NCI-H1048 (cell line): ENCODE data around the gene NFIA.

ENCODE experiments used
- DNase-seq: peaks from one replicate; lab custom pipeline; 2025; lab: John Stamatoyannopoulos, UW

NFIA gene

DNA sequence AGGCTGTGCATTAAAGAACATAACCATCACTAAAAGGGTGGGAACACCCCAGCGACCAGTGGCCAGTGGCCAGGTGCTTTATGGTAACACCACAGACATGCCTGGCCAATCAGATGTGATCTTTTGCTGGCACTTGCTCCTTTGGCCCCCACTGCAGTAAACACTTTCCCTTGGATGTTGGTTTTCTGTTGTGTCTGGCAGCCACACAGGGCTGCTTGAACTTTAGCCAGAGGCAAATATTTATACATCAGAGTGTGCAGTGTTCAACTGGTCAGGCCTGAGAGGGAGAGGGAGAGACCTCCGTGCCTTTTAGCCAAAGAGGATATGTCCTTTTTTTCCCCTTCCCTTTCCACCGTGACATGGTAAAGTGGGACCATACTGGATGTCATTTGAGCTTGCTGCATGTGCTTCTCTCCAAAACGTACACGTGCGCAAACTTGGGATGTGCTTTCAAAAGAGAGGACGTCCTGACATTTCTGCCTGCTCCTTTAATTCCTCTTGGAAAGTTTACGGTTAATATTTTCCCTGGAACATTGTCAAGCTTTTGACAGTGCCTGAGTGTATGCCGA, 101.2 kb downstream of the NFIA start:
- no peak for DNase-seq

- peak; percentile 96 for DNase-seq
Measured at GRCh38 chr1:61184040-61184713, 101.8 kb downstream of the NFIA start.

DNA sequence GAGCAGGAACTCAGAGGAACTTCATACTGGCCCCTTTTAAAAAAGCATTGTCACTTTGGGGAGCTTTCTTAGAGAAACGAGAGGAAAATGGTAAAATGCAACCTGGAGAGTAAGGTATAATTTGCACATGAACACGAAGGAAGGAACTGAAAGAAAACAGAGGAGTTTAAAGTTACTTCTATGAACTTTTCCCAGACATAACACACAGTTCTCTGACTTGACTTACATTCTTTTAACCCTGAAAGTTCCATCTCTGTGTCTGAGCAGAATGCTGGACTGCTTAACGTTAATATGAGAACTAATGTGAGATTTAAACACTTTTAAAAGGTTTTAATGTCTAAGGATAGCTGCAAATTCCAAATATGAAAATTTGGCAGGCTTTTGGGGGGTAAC, 102.3 kb downstream of the NFIA start:
- DNase-seq, result no peak

DNA sequence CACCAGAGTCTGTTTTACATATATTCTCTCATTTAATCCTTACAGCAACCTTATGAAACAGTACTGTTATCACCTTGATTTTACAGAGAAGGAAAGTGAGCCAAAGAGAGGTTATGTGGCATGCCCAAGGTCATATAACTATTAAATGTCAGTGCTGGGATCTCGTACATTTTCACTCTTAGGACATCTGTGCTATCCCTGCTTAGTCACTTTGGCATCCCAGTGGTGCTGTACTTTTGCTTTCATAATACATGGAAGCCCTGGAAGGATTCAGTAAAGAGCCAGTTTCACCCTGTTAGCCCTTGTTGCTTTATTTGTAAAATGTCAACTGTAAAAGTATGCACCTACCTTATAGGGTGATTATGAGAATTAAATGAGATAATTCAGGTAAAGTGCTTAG, 104.4 kb downstream of the NFIA start:
- DNase-seq, result no peak

GRCh38 chr1:61187352-61188086, 105.2 kb downstream of the NFIA start:
- no peak for DNase-seq

DNA sequence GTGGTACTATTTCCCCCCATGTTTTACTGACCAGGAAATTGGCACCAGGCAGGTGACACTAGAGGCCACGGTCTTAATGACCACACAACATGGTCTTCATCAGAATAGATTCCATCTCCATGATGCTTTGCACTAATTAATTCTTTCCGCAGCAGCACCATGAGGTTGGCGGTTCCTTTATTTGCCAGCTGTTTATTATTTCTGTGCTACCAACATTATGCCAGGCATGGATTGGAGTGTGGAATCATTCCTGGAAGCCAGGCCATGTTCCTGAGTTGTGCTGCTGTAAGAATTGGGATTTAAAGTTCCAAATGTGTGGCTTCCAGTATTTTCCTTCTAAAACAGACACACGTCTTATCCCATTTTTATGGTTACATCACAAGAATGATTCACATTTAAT, 107.8 kb downstream of the NFIA start:
- DNase-seq, result no peak

GRCh38 chr1:61190618-61191432, 108.5 kb downstream of the NFIA start:
- no peak for DNase-seq

DNA sequence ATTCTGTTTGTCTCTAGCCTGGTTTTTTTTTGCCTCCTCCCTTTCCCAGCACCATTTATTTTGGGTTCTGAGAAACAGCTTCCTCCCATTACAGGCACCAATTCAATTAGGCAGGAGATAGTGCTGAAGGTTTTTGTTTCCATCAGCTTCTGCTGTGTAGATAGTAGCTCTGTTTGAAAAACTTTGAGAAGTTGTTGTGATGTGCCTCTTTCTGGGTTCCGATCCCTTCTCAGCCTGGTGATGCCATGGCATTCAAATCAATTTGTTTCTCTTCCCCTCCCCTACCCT, 109.0 kb downstream of the NFIA start:
- no peak for DNase-seq

DNA sequence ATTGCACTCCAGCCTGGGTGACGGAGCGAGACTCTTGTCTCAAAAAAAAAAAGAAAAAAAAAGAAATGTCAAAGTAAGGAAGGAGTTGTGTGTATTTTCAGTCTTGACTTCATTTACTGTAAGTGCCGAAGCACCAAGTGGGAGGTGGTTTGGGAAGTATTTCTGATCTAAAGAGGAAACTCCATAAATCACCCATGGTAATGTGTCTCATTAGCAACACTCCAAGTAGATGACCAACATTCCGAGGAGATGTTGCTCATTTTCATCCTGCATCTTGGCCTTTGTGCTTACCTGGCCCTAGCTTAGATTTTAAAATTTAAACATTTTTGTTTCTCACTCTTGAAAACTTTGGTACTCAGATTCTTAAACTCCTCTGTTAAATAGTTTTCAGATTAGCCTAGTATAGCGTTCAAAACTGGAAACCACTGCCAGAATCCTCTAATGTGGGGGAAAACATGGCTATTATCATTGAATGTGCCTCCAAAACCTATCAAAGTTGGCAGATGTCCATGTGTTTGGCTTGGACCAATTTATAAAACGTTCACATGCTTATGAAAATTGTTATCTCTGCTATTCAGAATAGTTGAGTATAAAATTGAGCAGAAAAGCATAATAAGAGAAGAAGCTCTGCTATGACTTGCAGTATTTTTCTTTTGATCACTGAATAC, 110.4 kb downstream of the NFIA start:
- DNase-seq, result no peak

GRCh38 chr1:61193808-61194207, 111.4 kb downstream of the NFIA start:
- no peak for DNase-seq

- DNase-seq, result no peak
Measured at GRCh38 chr1:61198554-61198953, 116.2 kb downstream of the NFIA start.

GRCh38 chr1:61201035-61201434, 118.7 kb downstream of the NFIA start:
- DNase-seq, result no peak

- DNase-seq, result no peak
Measured at GRCh38 chr1:61202854-61203598, 120.7 kb downstream of the NFIA start.

GRCh38 chr1:61204528-61204927, 122.2 kb downstream of the NFIA start:
- no peak for DNase-seq

DNA sequence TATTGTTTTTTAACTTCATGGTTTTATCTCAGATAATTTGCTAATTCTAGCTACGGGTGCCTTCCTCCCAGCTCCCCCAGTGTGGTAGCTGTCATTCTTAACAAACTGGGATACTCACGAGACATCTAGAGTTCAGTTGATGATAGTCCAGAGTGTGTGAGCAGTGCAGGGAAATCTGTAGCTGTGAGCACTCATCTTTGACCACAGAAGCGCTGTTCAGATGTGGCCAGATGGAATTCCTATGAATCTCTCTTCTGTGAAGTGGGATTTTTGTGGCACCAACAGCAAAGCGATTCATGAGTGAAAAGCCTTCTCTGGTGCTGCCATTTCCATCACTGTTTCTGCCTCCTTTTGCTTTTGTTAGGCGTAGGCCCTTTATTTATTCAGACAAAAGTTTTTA, 125.1 kb downstream of the NFIA start:
- DNase-seq, result no peak

DNA sequence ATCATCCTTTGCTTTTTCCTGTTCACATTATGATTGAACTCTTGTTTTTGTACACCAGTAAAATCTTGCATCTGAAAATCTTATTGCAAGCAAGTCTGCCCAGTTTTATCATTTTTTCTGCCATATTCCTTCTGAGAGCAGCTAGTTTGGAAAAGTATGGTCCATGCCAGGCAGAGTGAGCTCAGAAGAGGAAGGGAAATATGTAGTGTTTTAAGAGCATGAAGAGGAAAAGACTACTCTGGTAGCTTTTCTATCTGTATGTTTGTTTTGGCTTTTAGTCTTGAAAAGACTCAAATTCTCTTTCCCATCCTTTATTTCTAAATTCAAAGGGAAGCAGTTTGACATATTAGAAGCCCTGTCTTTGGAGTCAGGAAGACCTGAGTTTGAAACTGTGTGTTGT, 125.8 kb downstream of the NFIA start:
- no peak for DNase-seq

DNA sequence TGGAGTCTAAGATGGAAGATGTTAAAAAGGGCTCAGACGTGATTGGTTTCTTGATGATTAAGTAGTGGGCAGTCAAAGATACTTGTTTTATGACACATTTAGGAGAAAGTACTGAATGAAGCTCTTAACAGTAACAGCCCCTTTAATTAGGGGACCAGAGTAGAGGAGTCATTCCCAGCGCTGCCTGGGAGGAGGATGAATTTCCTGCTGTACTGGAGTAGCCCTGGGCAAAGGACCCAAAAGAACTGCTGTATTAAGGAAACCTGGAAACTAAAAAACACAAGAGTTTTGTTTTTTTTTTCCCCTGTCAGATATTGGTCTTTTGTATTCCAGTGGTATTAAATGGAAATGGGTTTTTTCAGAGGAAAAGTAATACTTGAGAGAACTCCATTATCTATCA, 126.5 kb downstream of the NFIA start:
- DNase-seq, result no peak

GRCh38 chr1:61210435-61211154, 128.2 kb downstream of the NFIA start:
- DNase-seq, result no peak

DNA sequence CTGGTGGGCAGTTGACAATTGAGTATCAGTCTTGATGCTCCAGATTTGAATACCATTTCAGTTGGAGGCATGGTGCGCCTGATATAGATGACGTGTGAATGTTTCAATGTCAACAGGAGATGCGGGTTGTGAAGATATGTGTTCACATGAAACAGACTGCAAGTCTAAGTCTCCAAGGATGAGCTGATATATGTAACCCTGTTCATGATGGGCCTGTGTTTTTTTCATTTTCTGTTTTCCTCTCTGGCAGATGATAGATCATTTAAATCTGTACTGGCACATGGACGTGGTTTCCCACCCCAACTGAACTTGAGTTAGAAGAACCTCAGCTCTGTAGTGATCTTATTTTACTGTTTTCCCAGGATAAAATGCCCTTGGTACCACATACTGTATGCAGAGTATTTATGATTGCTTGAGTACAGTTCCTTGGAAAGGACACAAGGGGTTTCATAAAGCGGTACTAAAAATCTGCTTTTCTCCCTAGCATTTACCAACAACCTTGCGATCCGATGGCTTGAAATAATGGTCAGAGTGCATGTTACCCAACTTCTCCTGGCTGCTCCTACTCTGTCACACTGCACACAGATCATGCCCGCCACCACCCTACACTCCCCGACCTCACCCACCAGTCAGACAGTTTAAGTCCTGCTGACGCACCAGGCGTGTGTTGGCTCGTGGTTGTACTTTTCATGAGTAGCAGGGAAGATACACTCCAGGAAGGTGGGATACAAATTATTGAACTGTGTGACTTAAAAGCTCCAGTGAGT, 131.1 kb downstream of the NFIA start:
- DNase-seq, result no peak

GRCh38 chr1:61215119-61215518, 132.8 kb downstream of the NFIA start:
- no peak for DNase-seq
